ENCODE data around the gene CAMK2B. TPM values are rescaled to one million over a fixed set of nuclear protein-coding genes. Genes with fewer than 3 reads are reported as not detected.

The CAMK2B gene
- total RNA-seq, 4 donors from 2014 or later = 0.50 to 2.0 (median 1.2) TPM

DNA sequence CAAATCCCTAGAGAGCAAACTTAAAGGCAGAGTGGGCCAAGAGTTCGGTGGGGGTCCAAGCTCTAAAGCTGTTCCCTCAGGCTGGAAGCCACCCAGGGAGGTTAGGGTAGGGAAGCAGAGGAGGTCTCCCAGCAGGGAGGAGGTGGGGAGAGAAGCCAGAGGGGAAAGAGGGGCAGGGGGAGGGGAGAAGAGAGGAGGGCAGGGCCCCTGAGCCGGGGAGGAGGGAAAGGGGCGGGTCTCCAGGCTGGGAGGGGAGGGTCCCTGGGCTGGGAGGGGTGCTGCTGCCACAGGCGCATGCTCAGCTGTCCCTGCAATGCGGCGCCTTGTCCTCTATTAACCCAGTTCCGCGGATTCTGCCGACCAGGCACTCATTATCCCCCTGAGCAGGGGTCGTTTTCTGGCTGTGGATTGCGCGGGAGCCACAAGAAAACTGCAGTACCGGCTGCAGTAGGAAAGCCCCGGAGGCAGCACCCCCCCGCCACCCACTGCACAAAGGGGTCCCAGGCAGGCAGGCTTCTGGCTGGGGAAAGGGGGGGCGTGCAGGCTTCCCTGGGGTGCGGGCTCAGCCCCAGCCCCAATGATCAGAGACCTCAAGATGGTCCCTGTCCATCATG lies 49.3 kb downstream of the CAMK2B start:
- intact Hi-C loops (cut with DNase I) = no loop called here
- TF ChIP-seq, protein P1, sequence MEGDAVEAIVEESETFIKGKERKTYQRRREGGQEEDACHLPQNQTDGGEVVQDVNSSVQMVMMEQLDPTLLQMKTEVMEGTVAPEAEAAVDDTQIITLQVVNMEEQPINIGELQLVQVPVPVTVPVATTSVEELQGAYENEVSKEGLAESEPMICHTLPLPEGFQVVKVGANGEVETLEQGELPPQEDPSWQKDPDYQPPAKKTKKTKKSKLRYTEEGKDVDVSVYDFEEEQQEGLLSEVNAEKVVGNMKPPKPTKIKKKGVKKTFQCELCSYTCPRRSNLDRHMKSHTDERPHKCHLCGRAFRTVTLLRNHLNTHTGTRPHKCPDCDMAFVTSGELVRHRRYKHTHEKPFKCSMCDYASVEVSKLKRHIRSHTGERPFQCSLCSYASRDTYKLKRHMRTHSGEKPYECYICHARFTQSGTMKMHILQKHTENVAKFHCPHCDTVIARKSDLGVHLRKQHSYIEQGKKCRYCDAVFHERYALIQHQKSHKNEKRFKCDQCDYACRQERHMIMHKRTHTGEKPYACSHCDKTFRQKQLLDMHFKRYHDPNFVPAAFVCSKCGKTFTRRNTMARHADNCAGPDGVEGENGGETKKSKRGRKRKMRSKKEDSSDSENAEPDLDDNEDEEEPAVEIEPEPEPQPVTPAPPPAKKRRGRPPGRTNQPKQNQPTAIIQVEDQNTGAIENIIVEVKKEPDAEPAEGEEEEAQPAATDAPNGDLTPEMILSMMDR (IDR thresholded peaks at IDR 0.05) = no peak
- Histone ChIP-seq H3K4me3 (no peak overlapping the region), H3K36me3 (no peaks in the 10 kb centered on the region), H3K27me3 (peaks cover 0 to 12% (median 0%) of the 10 kb centered on the region in 4 donors), H3K9me3 (no peaks in the 10 kb centered on the region), H3K4me1 (peaks cover 0 to 14% (median 2%) of the 10 kb centered on the region in 4 donors), H3K27ac (replicated peaks in 1 of 4) (no peak overlapping the region)
- 29% methylated on average over 17 of the region's 17 CpGs for WGBS
- DNase-seq (ENCODE audit: extremely low spot score) = no peak

DNA sequence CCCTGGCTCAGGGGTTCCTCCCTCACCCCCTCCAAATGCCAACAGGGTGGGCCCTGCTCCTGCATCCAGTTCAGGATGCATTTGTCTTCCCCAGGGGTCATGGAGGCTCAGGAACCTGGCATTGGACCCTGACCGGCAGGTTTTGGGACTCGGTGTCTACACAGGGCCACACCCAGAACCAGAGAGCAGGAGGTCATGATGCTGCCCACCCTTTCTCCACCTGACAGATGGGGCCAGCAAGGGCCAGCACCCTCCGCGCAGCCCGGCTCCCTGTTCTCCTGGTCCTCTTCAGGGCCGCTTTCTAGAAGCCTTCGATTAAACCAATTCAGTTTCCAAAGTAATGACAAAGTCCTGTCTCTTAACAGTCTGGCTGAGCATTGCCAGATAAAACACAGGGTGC lies 50.2 kb downstream of the CAMK2B start:
- H3K9me3 ChIP-seq = no peaks in the 10 kb centered on the region
- intact Hi-C loops (cut with DNase I) = no loop called here
- H3K36me3 ChIP-seq = no peaks in the 10 kb centered on the region
- no peak overlapping the region for H3K4me3 ChIP-seq
- H3K27me3 ChIP-seq = peaks cover 0 to 15% (median 0%) of the 10 kb centered on the region in 4 donors
- 91% methylated on average over 7 of the region's 7 CpGs for WGBS
- no peak for DNase-seq (ENCODE audit: extremely low spot score)
- peaks cover 0 to 14% (median 2%) of the 10 kb centered on the region in 4 donors for H3K4me1 ChIP-seq
- no peak overlapping the region for H3K27ac ChIP-seq (replicated peaks in 1 of 4)
- TF ChIP-seq EP300 (IDR thresholded peaks at IDR 0.05) = no peak
- TF ChIP-seq, protein P1 (IDR thresholded peaks at IDR 0.05) = no peak
- no peak for TF ChIP-seq POLR2AphosphoS5 (IDR thresholded peaks at IDR 0.05)
- TF ChIP-seq POLR2A (IDR thresholded peaks at IDR 0.05; ENCODE audit: low read depth) = no peak

DNA sequence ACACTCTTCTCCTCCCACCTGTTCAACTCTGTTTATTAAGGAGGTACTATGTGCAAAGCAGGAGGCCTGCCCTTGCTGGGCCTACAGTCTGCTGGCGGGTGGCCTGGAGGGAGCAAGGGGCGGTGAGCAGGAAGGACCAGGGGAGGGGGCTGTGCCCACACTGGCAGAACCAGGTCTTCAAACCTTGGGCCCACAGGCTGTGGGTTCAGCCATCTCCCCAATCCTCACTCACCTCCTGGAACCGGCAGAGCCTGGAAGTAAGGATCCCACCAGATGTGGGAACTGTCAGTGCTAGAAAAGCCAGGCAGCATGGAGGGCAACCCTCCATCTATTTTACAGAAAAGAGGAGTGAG lies 50.8 kb downstream of the CAMK2B start:
- no peak overlapping the region for H3K27ac ChIP-seq (replicated peaks in 1 of 4)
- intact Hi-C loops (cut with DNase I) = no loop called here
- H3K27me3 ChIP-seq = peaks cover 0 to 21% (median 0%) of the 10 kb centered on the region in 4 donors
- DNase-seq (ENCODE audit: extremely low spot score) = no peak
- peaks cover 0 to 19% (median 2%) of the 10 kb centered on the region in 4 donors for H3K4me1 ChIP-seq
- WGBS = 87% methylated on average over 3 of the region's 3 CpGs
- no peaks in the 10 kb centered on the region for H3K9me3 ChIP-seq
- no peak overlapping the region for H3K4me3 ChIP-seq
- TF ChIP-seq, protein P1 (IDR thresholded peaks at IDR 0.05) = no peak
- TF ChIP-seq EP300 (IDR thresholded peaks at IDR 0.05) = no peak
- no peaks in the 10 kb centered on the region for H3K36me3 ChIP-seq

DNA sequence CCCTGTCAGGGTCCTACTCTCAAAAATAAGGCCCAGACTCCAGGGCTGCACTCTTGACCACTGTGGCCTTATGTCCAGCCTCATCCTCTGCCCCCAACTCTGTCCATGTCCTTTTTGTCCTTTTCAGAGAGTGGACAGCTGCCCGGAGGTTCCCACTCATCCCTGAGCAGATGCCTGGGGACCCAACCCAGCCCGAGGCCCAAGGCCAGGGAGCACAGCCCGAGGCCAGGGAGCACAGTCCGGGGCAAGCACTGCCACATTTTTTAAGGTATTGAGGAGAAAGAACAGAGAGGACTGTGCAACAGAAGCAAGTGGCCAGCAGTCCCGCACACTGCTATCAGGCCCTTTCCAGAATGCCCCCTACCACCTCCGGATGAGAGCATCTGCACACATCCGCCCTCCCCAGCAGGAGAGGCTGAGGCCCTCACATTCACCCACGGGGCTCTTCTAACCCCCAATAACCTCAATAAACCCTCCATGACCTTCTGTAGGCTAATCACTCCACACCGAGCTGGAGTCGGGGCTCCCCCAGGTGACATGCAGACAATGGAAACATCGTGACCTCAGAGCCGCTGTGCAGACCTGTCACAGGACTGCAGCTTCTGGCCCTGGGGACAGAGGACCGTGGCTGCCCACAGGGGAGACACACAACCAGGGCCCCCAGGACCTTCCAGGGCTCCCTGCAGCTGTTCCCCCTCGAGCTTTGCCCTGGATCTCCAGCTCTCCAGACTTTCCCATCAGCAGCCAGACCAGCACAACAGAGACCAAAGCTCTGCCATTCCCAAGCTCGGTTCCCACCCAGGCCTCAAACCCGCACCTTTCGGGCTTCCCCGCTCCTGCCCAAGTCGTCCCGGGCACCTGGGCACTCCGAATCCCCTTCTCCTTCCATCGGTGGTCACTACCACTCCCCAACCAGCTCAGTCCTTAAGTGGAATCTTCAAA lies 51.4 kb downstream of the CAMK2B start:
- WGBS = 85% methylated on average over 21 of the region's 22 CpGs
- no peaks in the 10 kb centered on the region for H3K36me3 ChIP-seq
- no peak overlapping the region for H3K4me3 ChIP-seq
- TF ChIP-seq, protein P1 (IDR thresholded peaks at IDR 0.05) = no peak
- TF ChIP-seq EP300 (IDR thresholded peaks at IDR 0.05) (no peak), POLR2A (IDR thresholded peaks at IDR 0.05; ENCODE audit: low read depth) (no peak), POLR2AphosphoS5 (IDR thresholded peaks at IDR 0.05) (no peak)
- intact Hi-C loops (cut with DNase I) = no loop called here
- no peaks in the 10 kb centered on the region for H3K9me3 ChIP-seq
- H3K4me1 ChIP-seq = peaks cover 0 to 24% (median 2%) of the 10 kb centered on the region in 4 donors
- no peak overlapping the region for H3K27ac ChIP-seq (replicated peaks in 1 of 4)
- H3K27me3 ChIP-seq = peaks cover 0 to 25% (median 0%) of the 10 kb centered on the region in 4 donors
- no peak for DNase-seq (ENCODE audit: extremely low spot score)
